Gastroesophageal sphincter (tissue), 3 donors: ENCODE results near the gene SHISAL2A.

Source experiments
- POLR2AphosphoS5 ChIP-seq: sonication (generic); formaldehyde crosslinking; IDR thresholded peaks from one replicate; pipeline ENCODE4 v1.6.1; 2017; ENCODE audit warnings: antibody characterized with exemption
- TF ChIP-seq, protein P1 (sequence below), 4 experiments: fragments of 200-600 bp in 2 of 4; fragments of 450-650 bp in 2 of 4; sonication (generic) in 1 of 4; IDR thresholded peaks; one replicate each; pipeline ENCODE4 v1.5.1; 2017 to 2019; ENCODE audit warnings: antibody characterized with exemption in 4 of 4, mild to moderate bottlenecking in 2 of 4, moderate library complexity in 2 of 4

DNA sequence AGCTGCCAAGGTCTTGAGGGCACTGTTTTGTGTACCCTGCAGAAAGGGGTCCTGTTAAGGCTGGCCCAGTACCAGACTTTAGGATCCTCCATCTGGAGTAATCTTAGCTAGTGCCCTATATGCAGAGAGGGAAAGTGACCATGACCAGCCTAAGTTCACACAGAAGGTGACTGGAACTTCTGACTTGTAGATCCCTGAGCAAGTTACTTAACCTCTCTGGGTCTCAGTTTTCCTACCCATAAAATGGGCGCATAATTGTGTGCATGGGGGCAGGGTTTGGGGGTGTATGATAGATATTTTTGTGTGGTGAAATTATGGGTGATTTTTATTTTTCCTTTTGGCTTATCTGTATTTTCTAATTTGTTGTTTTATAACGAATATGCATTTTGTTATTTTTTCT is 3.3 kb upstream of the SHISAL2A start:
- TF ChIP-seq, protein P1, sequence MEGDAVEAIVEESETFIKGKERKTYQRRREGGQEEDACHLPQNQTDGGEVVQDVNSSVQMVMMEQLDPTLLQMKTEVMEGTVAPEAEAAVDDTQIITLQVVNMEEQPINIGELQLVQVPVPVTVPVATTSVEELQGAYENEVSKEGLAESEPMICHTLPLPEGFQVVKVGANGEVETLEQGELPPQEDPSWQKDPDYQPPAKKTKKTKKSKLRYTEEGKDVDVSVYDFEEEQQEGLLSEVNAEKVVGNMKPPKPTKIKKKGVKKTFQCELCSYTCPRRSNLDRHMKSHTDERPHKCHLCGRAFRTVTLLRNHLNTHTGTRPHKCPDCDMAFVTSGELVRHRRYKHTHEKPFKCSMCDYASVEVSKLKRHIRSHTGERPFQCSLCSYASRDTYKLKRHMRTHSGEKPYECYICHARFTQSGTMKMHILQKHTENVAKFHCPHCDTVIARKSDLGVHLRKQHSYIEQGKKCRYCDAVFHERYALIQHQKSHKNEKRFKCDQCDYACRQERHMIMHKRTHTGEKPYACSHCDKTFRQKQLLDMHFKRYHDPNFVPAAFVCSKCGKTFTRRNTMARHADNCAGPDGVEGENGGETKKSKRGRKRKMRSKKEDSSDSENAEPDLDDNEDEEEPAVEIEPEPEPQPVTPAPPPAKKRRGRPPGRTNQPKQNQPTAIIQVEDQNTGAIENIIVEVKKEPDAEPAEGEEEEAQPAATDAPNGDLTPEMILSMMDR (IDR thresholded peaks at IDR 0.05): no peak
- no peak for TF ChIP-seq POLR2AphosphoS5
